ENCODE data around the gene NBPF11.
"Not testable (repeated sequence)": the region's sequence is repeated elsewhere in the genome, so short reads cannot be mapped to it uniquely, and the experiment has no call there.

DNA sequence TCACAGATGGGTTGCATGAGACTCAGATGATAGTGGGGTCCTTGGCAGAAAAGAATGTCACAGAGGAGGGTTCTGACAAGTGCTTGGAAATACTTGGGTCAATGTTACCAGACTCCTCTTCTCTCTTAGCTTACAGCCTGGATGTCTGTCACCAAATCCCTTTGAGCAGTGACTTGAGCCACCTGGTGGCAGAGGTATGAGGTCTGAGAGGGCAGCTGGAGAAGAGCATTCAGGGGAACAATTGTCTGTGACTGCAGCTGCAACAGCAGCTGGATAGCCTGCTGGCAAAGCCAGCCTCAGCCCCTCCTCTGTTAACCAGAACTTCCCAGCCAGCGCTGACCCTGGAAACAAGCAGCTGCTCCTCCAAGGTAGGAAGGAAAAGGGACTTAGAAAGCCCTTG, 65.9 kb downstream of the NBPF11 start:
- not testable (repeated sequence) for TF ChIP-seq POLR2A (IDR thresholded peaks at IDR 0.05)
- TF ChIP-seq, protein P1, sequence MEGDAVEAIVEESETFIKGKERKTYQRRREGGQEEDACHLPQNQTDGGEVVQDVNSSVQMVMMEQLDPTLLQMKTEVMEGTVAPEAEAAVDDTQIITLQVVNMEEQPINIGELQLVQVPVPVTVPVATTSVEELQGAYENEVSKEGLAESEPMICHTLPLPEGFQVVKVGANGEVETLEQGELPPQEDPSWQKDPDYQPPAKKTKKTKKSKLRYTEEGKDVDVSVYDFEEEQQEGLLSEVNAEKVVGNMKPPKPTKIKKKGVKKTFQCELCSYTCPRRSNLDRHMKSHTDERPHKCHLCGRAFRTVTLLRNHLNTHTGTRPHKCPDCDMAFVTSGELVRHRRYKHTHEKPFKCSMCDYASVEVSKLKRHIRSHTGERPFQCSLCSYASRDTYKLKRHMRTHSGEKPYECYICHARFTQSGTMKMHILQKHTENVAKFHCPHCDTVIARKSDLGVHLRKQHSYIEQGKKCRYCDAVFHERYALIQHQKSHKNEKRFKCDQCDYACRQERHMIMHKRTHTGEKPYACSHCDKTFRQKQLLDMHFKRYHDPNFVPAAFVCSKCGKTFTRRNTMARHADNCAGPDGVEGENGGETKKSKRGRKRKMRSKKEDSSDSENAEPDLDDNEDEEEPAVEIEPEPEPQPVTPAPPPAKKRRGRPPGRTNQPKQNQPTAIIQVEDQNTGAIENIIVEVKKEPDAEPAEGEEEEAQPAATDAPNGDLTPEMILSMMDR (IDR thresholded peaks at IDR 0.05): not testable (repeated sequence)
